GM18517 (cell line): ENCODE results near the gene MRPL52.
A peak's percentile ranks its signal among the peaks of the same experiment; 100 is the strongest.
"Not testable (repeated sequence)": the region's sequence is repeated elsewhere in the genome, so short reads cannot be mapped to it uniquely, and the experiment has no call there.

Source experiments
- ATAC-seq: cut with Tn5 transposase; IDR thresholded peaks from one replicate; pipeline ENCODE4 v1.9.1; 2021; ENCODE audit warnings: mild to moderate bottlenecking, moderate library complexity; ENCODE audit not compliant: unreplicated experiment

Gene MRPL52

DNA sequence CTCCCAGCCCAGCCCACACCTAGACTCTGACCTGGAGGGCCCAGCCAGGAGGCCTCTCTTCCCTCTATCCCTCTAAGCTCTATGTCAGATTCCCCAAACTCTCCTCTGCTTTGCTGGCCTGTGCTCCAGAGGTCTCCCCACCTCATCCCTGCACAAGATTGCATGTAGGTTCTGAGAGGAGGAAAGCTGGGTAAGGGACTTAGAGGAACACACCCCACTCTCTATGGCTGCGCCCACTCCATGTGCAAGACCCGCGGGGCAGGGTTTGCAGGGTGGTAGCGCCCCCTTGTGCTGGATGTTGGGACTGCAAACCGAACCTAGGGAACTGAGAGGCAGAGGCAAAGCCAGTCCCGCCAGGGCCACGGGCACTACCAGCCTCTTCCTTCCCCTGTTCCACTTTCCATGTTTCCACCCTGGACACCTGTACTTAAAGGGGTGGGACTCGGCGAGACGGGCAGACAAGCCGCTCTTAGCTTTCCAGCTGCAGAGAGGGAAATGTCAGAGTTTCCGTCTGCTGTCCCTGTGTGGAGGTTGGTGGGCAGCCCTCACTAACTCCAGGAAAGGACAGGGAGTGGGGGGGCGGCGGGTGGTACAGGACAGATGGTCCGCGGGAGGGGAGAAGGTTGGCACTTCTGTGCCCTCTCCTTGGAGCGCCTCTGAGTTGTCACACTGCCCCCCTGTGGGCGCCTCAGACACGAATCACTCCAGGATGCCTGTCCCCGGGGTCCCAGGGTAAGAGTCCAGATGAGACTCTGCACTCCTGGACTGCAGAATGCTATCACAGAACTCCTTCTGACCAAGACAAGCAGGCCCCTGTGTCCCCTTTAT is 23.5 kb downstream of the MRPL52 start:
- ATAC-seq = peak; percentile 63

DNA sequence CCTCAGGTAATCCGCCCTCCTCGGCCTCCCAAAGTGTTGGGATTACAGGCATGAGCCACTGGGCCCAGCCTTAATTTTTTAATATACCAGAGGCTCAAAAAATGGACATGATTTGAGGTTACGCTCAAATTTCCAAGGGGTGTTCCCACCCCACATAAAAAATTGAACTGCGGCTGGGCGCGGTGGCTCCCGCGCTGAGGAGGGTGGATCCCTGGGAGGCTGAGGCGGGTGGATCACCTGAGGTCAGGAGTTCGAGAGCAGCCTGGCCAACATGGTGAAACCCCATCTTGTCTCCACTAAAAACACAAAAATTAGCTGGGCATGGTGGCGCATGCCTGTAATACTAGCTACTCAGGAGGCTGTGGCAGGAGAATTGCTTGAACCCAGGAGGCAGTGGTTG is 24.6 kb downstream of the MRPL52 start:
- ATAC-seq = not testable (repeated sequence)

DNA sequence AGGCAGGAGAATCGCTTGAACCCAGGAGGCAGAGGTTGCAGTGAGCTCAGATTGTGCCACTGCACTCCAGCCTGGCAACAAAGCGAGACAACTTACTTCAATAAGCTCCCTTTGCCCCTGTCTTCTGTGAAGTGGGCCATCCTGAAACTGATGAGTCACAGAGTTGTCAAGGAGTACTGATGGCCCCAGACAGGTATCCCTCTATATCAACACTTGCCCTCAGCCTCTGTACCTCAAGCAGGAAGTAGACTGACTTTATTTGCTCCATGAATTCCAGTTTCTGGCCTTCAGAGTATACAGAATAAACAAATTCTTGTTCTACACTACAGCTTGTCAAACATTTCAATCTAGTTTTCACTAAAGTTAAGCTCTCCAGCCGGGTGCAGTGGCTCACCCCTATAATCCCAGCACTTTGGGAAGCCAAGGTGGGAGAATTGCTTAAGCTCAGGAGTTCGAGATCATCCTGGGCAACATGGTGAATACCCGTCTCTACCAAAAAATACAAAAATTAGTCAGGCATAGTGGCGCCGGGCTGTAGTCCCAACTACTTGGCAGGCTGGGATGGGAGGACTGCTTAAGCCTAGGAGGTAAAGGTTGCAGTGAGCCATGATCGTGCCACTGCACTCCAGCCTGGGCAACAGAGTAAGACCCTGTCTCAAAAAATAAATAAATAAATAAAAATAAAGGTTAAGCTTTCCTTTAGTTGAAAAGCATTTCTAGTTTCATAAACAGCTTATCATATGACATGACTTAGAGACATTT is 25.5 kb downstream of the MRPL52 start:
- ATAC-seq = no peak

DNA sequence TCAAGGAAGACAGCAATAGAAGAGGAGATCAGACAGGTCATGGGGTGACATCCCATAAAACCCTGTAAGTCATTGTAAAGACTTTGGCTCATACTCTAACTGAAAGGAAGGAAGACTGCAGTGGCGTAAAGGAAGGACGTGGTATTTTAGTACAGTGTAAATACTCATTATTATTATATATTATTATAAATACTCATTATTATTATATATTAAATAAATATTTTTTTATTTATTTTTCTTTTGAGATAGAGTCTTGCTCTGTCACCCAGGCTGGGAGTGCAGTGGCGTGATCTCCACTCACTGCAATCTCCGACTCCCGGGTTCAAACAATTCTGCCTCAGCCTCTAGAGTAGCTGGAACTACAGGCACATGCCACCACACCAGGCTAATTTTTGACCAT is 26.7 kb downstream of the MRPL52 start:
- no peak for ATAC-seq

GRCh38 chr14:22860377-22860776 is 30.7 kb downstream of the MRPL52 start:
- ATAC-seq = not testable (repeated sequence)

DNA sequence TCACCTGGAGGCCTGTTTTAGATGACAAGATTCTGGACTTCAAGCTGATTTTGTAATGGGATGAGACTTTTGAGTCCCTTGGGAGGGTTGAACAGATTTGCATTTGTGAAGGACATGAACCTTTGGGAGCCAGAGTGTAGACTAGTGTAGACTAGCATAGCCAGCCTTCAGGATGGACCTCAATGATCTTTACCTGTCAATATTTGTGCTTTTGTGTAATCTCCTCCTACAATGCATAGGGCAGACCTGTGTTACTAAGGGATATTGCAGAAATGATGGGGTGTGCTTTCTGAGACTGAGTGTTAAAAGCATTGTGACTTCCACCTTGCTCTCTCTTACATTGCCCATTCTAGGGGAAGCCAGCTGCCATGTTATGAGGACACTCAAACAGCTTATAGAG is 32.0 kb downstream of the MRPL52 start:
- ATAC-seq = no peak

GRCh38 chr14:22864979-22865378 is 35.3 kb downstream of the MRPL52 start:
- ATAC-seq = no peak

DNA sequence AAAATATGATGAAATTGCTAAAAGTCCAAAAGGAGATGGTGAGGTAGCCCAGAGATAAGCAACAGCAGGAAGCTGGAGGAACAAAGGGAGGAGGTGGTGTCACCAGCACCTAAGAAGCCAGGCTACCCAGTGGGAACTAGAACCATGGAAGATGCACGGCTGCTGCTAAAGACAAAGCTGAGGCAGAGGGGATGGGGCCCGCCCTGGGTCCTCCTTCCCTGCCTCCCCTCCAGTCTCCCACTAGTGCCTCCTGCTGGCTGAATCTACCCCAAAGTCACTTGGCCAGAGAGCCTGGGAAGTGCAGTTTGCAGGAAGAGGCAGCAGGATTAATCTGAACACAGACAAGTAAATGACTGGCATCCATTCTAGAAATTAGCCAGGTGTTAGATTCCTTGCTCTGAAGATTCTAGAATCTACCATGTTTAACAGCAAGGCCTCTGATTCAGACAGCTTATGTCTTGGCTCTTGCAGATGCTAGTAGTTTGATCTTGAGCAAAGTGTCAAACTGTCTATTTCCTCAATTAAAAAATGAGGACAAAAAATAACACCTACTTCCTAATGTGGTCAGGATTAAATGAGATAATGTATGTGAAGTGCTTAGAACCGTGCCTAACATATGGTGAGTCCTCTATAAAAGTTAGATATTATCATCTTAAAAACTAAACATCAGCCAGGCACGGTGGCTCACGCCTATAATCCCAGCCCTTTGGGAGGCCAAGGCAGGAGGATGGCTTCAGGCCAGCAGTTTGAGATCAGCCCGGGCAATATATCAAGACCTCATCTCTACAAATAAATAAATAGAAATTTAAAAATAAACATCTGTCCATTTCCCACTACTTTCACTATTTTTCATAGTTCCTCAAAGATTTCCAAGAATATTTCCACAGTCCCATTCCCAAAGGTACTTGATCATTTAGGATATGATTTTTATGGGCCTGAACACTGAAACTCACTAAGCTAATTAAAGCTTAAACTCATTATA is 36.0 kb downstream of the MRPL52 start:
- no peak for ATAC-seq

DNA sequence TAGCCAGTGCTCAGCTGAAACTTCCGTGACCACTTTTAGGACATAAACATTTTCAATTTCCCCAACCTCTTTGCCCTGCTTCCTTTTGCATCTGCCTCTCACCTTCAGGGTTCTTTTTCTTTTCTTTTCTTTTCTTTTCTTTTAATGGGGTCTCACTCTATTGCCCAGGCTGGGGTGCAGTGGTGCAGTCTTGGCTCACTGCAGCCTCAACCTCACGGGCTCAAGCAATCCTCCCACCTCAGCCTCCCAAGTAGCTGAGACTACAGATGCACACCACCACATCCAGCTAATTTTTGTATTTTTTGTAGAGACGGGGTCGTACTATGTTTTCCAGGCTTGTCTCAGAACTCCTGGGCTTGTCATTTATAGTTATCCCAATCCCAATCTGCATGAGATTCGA is 37.2 kb downstream of the MRPL52 start:
- no peak for ATAC-seq

- peak; percentile 49 for ATAC-seq
Measured at GRCh38 chr14:22870811-22871223, 41.1 kb downstream of the MRPL52 start.

GRCh38 chr14:22871224-22872032 is 41.7 kb downstream of the MRPL52 start, which contains the start of gene LRP10:
LRP10 (plus strand) TSS chr14:22871740; CDS start chr14:22872304, 564 bp downstream.
- peak; percentile 73 for ATAC-seq

DNA sequence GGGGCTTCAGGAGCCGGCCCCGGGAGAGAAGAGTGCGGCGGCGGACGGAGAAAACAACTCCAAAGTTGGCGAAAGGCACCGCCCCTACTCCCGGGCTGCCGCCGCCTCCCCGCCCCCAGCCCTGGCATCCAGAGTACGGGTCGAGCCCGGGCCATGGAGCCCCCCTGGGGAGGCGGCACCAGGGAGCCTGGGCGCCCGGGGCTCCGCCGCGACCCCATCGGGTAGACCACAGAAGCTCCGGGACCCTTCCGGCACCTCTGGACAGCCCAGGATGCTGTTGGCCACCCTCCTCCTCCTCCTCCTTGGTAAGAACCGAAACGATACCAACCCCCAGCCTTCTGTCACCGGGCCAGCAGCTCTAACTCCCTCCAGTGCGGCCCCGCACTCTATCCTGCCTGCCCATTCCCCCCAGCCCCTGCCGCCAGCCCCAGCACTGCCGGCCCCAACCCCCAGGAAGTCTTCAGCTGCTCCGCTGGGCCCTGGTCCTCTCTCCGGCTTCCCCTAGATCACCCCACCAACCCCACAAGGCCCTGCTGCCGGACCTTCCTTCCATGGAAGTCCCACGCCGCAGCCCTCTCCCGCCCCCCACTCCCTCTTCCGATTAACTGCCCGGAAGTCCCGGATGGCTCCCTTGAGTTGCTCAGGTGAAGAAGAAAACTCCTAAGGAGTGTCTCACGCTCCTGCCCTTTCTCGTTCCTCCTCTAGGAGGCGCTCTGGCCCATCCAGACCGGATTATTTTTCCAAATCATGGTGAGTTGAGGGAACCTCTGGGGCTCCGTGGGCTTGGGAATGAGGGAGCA is 42.5 kb downstream of the MRPL52 start:
- ATAC-seq = peak; percentile 2

DNA sequence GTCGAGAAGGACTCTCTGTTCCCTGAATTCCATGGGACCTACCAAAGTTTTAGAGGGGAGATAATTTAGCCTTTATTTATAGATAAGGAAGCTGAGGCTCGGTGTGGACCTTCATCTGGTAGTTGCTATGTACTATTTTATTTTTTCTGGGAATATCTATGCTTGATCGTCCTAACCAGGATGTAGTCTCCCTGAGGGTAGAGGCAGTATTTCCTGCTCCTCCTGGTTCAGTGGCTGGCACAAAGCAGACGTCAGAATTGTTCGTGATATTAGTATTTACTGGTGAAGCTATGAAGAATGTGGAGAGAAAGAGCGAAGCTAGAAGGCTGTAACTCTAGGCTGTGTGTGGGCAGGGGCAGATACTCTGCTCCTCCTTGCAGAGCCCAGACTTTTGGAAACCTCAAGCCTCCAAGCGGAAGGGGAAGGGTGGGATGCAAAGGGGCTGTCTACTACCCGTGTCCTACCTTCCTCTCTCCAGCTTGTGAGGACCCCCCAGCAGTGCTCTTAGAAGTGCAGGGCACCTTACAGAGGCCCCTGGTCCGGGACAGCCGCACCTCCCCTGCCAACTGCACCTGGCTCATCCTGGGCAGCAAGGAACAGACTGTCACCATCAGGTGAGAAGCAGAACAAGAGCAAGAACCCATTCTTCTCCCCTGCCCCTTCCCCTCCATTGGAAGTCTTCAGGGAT is 43.3 kb downstream of the MRPL52 start:
- ATAC-seq = no peak

DNA sequence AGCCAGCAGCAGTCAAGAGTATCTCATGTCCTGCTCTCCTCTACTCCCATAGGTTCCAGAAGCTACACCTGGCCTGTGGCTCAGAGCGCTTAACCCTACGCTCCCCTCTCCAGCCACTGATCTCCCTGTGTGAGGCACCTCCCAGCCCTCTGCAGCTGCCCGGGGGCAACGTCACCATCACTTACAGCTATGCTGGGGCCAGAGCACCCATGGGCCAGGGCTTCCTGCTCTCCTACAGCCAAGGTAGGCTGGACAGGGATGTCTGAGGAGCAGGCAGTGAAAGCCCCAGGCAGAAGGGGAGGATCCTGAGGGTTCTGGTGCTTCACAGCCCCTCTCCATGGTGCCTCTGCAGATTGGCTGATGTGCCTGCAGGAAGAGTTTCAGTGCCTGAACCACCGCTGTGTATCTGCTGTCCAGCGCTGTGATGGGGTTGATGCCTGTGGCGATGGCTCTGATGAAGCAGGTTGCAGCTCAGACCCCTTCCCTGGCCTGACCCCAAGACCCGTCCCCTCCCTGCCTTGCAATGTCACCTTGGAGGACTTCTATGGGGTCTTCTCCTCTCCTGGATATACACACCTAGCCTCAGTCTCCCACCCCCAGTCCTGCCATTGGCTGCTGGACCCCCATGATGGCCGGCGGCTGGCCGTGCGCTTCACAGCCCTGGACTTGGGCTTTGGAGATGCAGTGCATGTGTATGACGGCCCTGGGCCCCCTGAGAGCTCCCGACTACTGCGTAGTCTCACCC is 45.5 kb downstream of the MRPL52 start:
- no peak for ATAC-seq

DNA sequence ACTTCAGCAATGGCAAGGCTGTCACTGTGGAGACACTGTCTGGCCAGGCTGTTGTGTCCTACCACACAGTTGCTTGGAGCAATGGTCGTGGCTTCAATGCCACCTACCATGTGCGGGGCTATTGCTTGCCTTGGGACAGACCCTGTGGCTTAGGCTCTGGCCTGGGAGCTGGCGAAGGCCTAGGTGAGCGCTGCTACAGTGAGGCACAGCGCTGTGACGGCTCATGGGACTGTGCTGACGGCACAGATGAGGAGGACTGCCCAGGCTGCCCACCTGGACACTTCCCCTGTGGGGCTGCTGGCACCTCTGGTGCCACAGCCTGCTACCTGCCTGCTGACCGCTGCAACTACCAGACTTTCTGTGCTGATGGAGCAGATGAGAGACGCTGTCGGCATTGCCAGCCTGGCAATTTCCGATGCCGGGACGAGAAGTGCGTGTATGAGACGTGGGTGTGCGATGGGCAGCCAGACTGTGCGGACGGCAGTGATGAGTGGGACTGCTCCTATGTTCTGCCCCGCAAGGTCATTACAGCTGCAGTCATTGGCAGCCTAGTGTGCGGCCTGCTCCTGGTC is 46.1 kb downstream of the MRPL52 start:
- no peak for ATAC-seq

DNA sequence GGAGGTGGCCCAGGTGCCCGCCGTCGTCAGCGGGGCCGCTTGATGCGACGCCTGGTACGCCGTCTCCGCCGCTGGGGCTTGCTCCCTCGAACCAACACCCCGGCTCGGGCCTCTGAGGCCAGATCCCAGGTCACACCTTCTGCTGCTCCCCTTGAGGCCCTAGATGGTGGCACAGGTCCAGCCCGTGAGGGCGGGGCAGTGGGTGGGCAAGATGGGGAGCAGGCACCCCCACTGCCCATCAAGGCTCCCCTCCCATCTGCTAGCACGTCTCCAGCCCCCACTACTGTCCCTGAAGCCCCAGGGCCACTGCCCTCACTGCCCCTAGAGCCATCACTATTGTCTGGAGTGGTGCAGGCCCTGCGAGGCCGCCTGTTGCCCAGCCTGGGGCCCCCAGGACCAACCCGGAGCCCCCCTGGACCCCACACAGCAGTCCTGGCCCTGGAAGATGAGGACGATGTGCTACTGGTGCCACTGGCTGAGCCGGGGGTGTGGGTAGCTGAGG is 47.4 kb downstream of the MRPL52 start:
- ATAC-seq = no peak
